CD4-positive, alpha-beta T cell (primary cell): Measurements from ENCODE around the gene PWWP2B. TPM values are rescaled to one million over a fixed set of nuclear protein-coding genes. Genes with fewer than 3 reads are reported as not detected.

Experiments used
- ATAC-seq: fragments of 200-7000 bp; cut with Tn5 transposase; one replicate; pipeline ENCODE4 v1.10.0; 2022; ENCODE audit warnings: mild to moderate bottlenecking; ENCODE audit not compliant: poor library complexity
- CTCF ChIA-PET: fragments of 350-600 bp; sonication (Branson Sonifier 250); formaldehyde crosslinking; loops from one replicate; lab custom pipeline; 2021; ENCODE audit warnings: antibody characterized with exemption, inconsistent platforms; lab: Charles Lee
- POLR2A ChIA-PET: fragments of 350-600 bp; sonication (Branson Sonifier 250); formaldehyde crosslinking; loops from one replicate; lab custom pipeline; 2021; ENCODE audit warnings: antibody characterized with exemption, inconsistent platforms; lab: Charles Lee
- DNase-seq, 14 experiments: peaks; one replicate each; pipeline ENCODE4 v3.0.0-alpha.2; 2013 to 2020; ENCODE audit warnings: mixed read lengths in 2 of 14
- H3K27ac ChIP-seq, 2 donors: one replicate each; pipeline versions ENCODE4 v1.5.1 to v1.7.0; 2013; ENCODE audit warnings: low read length in 2 of 2, low read depth in 1 of 2, mild to moderate bottlenecking in 1 of 2
- H3K27me3 ChIP-seq, 2 experiments: 1 replicate in 1 of 2; 2 replicates in 1 of 2; pipeline versions ENCODE4 v1.6.1 to v1.7.0; 2013; ENCODE audit warnings: low read length in 2 of 2, control low read depth in 1 of 2, mild to moderate bottlenecking in 1 of 2, moderate library complexity in 1 of 2; ENCODE audit not compliant: insufficient read depth in 2 of 2, control insufficient read depth in 1 of 2
- H3K36me3 ChIP-seq: one replicate; pipeline ENCODE4 v1.6.1; 2013; ENCODE audit warnings: low read length, control low read depth; ENCODE audit not compliant: insufficient read depth
- H3K4me1 ChIP-seq: one replicate; pipeline ENCODE4 v1.6.1; 2013; ENCODE audit warnings: low read length, control low read depth; ENCODE audit not compliant: insufficient read depth
- H3K4me3 ChIP-seq: one replicate; pipeline ENCODE4 v1.5.1; 2013; ENCODE audit warnings: mild to moderate bottlenecking, low read length, moderate library complexity
- H3K9me3 ChIP-seq, 2 experiments: 1 replicate in 1 of 2; 2 replicates in 1 of 2; pipeline versions ENCODE4 v1.6.1 to v1.7.0; 2013; ENCODE audit warnings: low read length in 2 of 2, mild to moderate bottlenecking in 2 of 2, control low read depth in 1 of 2, moderate library complexity in 1 of 2; ENCODE audit not compliant: control insufficient read depth in 1 of 2, insufficient read depth in 1 of 2
- H3K27ac Mint-ChIP-seq: one replicate; pipeline ENCODE4 v1.8.0; 2020; ENCODE audit warnings: mixed read lengths
- H3K27me3 Mint-ChIP-seq: one replicate; pipeline ENCODE4 v1.8.0; 2021; ENCODE audit warnings: mixed read lengths
- H3K36me3 Mint-ChIP-seq: one replicate; pipeline ENCODE4 v1.8.0; 2021; ENCODE audit warnings: low read depth, mixed read lengths
- H3K4me1 Mint-ChIP-seq: one replicate; pipeline ENCODE4 v1.8.0; 2021; ENCODE audit warnings: low read depth, mixed read lengths
- H3K4me3 Mint-ChIP-seq: one replicate; pipeline ENCODE4 v1.8.0; 2020; ENCODE audit warnings: mild to moderate bottlenecking, mixed read lengths
- H3K9me3 Mint-ChIP-seq: one replicate; pipeline ENCODE4 v1.8.0; 2020; ENCODE audit warnings: mixed read lengths
- intact Hi-C, 2 experiments: fragments of 100-400 bp; cut with DNase I in 1 of 2; cut with micrococcal nuclease in 1 of 2; formaldehyde crosslinking; loops; one replicate each; pipeline versions ENCODE4 v1.15.1 to v1.9.0; 2023 to 2025; cut with DNase I, micrococcal nuclease
- total RNA-seq, 174 experiments: library from RNA in 2 of 174; stranded (reverse) in 2 of 174; gene quantifications; one replicate each; pipeline ENCODE4 v1.2.3 and lab custom pipeline; 2021 to 2026
- TF ChIP-seq, protein P1 (sequence below): fragments of 200-600 bp; IDR thresholded peaks from one replicate; pipeline ENCODE4 v1.8.0; 2022; ENCODE audit warnings: antibody characterized with exemption, mild to moderate bottlenecking

The PWWP2B gene
- total RNA-seq, 2 experiments from 2014 or later, result 19.2 to 19.6 TPM

DNA sequence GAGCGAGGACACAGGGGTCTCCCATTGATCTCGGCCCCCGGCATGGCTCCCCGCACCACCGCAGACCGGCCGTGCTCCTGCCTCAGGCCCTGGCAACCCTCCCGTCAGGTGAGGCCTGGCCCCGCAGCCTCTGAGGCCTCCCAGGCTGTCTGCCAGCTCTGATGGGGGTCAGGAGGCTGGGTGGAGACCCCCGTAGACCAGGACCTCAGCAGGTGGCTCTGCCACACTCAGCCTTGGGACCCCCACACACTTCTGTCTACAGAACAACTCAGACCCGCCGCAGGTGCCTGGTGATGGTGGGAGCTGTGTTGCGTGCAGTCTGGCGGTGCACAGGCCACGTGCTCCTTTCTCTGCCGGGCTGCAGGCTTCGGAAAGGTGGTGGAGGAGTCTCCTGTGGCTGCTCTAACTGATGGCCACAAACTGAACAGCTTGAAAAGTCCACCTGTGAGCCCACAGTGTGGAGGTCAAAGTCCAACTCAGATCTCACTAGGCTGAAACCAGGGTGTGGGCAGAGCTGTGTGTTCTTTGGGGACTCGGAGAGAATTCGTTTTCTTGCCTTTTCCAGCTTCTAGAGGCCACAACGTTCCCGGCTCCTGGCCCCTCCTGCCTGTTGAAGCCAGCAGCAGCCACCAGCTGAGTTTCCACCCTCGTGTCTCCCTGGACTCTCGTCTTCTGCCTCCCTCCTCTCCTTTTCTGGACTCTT, 62.5 kb downstream of the PWWP2B start:
- H3K4me3 ChIP-seq, result no peak overlapping the region
- H3K27me3 ChIP-seq, result no peaks in the 10 kb centered on the region
- no peaks in the 10 kb centered on the region for H3K36me3 Mint-ChIP-seq
- H3K27ac Mint-ChIP-seq, result no peak overlapping the region
- no peaks in the 10 kb centered on the region for H3K27me3 Mint-ChIP-seq
- H3K4me3 Mint-ChIP-seq, result no peak overlapping the region
- POLR2A ChIA-PET, result no interaction called here
- intact Hi-C loops, result loop anchor here in 1 of 2 experiments (2.0 to 10.0 kb wide), 3 partner anchors 75 to 305 kb away; no protein-coding TSS in a partner anchor
- peaks cover 8% of the 10 kb centered on the region for H3K4me1 ChIP-seq
- H3K9me3 Mint-ChIP-seq, result no peaks in the 10 kb centered on the region
- no peak overlapping the region for H3K27ac ChIP-seq
- TF ChIP-seq, protein P1, sequence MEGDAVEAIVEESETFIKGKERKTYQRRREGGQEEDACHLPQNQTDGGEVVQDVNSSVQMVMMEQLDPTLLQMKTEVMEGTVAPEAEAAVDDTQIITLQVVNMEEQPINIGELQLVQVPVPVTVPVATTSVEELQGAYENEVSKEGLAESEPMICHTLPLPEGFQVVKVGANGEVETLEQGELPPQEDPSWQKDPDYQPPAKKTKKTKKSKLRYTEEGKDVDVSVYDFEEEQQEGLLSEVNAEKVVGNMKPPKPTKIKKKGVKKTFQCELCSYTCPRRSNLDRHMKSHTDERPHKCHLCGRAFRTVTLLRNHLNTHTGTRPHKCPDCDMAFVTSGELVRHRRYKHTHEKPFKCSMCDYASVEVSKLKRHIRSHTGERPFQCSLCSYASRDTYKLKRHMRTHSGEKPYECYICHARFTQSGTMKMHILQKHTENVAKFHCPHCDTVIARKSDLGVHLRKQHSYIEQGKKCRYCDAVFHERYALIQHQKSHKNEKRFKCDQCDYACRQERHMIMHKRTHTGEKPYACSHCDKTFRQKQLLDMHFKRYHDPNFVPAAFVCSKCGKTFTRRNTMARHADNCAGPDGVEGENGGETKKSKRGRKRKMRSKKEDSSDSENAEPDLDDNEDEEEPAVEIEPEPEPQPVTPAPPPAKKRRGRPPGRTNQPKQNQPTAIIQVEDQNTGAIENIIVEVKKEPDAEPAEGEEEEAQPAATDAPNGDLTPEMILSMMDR, result no peak
- peak in 1 of 14 experiments; percentile 5 for DNase-seq
- ATAC-seq, result no peak
- no peaks in the 10 kb centered on the region for H3K4me1 Mint-ChIP-seq
- no peaks in the 10 kb centered on the region for H3K36me3 ChIP-seq
- CTCF ChIA-PET, result interaction anchor here (0.7 to 1.0 kb wide), 3 partner anchors 109 to 176 kb away, joined by 3 to 5 read pairs (median 3); no protein-coding TSS in a partner anchor
- no peaks in the 10 kb centered on the region for H3K9me3 ChIP-seq

DNA sequence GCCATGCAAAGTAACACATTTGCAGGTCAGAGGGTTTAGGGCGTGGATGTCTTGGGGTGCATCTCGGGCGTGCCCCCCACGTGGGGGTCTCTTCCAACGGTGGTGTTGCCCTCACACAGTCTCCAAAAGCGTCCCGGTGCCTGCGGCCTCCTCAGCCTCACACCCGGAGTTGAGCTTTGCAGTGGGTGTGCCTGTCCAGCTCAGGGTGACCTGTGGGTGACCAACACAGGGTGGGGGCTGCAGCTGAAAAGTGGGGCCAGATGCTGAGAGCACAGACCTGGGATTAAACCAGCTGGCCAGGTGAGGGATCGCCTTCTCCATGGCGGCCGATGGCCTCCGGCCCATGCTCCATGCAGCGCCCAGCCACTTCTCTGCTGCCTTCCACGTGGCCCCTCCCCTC, 63.1 kb downstream of the PWWP2B start:
- ChIA-PET CTCF (interaction anchor here (0.7 kb wide), 1 partner anchor 16 kb away, joined by 3 read pairs; no protein-coding TSS in a partner anchor), POLR2A (no interaction called here)
- H3K9me3 Mint-ChIP-seq, result no peaks in the 10 kb centered on the region
- H3K36me3 Mint-ChIP-seq, result no peaks in the 10 kb centered on the region
- Histone ChIP-seq H3K4me3 (no peak overlapping the region), H3K4me1 (peaks cover 8% of the 10 kb centered on the region), H3K27me3 (no peaks in the 10 kb centered on the region), H3K9me3 (no peaks in the 10 kb centered on the region), H3K27ac (no peak overlapping the region), H3K36me3 (no peaks in the 10 kb centered on the region)
- no peak overlapping the region for H3K4me3 Mint-ChIP-seq
- no peak for ATAC-seq
- intact Hi-C loops, result no loop called here
- H3K27me3 Mint-ChIP-seq, result no peaks in the 10 kb centered on the region
- TF ChIP-seq, protein P1, result no peak
- DNase-seq, result no peak
- H3K4me1 Mint-ChIP-seq, result no peaks in the 10 kb centered on the region
- no peak overlapping the region for H3K27ac Mint-ChIP-seq

DNA sequence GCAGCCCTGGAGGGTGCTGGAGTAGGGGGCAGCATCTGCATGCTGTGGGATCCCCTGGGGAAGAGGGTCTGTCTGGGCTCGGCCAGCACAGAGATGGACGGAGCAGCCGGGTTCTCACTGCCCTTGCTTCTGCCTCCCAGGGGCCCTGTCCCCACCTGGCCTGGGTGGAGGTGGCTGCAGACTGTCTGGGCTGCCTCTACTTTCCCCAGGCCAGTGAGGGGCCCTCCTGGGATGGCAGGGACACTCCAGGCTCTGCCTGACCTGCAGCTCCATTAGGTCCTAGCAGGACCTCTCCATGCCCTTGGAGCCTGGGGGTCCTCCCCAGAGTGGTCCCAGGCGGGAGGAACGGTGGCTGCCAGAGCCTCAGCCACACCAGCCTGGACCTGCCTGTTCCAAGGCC, 63.7 kb downstream of the PWWP2B start:
- H3K27ac ChIP-seq, result no peak overlapping the region
- H3K4me1 ChIP-seq, result peaks cover 8% of the 10 kb centered on the region
- H3K9me3 ChIP-seq, result no peaks in the 10 kb centered on the region
- TF ChIP-seq, protein P1, result no peak
- DNase-seq (peak in 1 of 14 experiments; percentile 2), ATAC-seq (no peak)
- Mint-ChIP-seq H3K4me3 (no peak overlapping the region), H3K9me3 (no peaks in the 10 kb centered on the region), H3K27ac (no peak overlapping the region), H3K36me3 (no peaks in the 10 kb centered on the region), H3K4me1 (no peaks in the 10 kb centered on the region), H3K27me3 (no peaks in the 10 kb centered on the region)
- H3K27me3 ChIP-seq, result no peaks in the 10 kb centered on the region
- no peak overlapping the region for H3K4me3 ChIP-seq
- no peaks in the 10 kb centered on the region for H3K36me3 ChIP-seq
- ChIA-PET POLR2A (no interaction called here), CTCF (interaction anchor here (0.7 kb wide), 1 partner anchor 17 kb away, joined by 3 read pairs; no protein-coding TSS in a partner anchor)
- intact Hi-C loops, result no loop called here
